HG02588 (cell line): ENCODE data around the gene KLRB1.
"Not testable (repeated sequence)": the region's sequence is repeated elsewhere in the genome, so short reads cannot be mapped to it uniquely, and the experiment has no call there.

ENCODE experiments used
- ATAC-seq: cut with Tn5 transposase; IDR thresholded peaks from one replicate; pipeline ENCODE4 v1.9.1; 2021; ENCODE audit warnings: mild to moderate bottlenecking, moderate library complexity; ENCODE audit not compliant: unreplicated experiment

Gene KLRB1

GRCh38 chr12:9607716-9608115, at the start of gene KLRB1:
Gene KLRB1 (minus strand): TSS chr12:9607916. CDS start chr12:9607839, 77 bp downstream.
- ATAC-seq: no peak

- ATAC-seq: no peak
These were observed 43.6 kb upstream of the KLRB1 start for GRCh38 chr12:9651265-9651729.

- ATAC-seq: no peak
These were observed 42.4 kb upstream of the KLRB1 start for GRCh38 chr12:9650151-9650576.

- ATAC-seq: no peak
These were observed 41.8 kb upstream of the KLRB1 start for GRCh38 chr12:9649532-9649940.

GRCh38 chr12:9648701-9649531, 41.2 kb upstream of the KLRB1 start:
- ATAC-seq: no peak

- peak; percentile 65 for ATAC-seq
These were observed 40.3 kb upstream of the KLRB1 start for GRCh38 chr12:9647825-9648700.

DNA sequence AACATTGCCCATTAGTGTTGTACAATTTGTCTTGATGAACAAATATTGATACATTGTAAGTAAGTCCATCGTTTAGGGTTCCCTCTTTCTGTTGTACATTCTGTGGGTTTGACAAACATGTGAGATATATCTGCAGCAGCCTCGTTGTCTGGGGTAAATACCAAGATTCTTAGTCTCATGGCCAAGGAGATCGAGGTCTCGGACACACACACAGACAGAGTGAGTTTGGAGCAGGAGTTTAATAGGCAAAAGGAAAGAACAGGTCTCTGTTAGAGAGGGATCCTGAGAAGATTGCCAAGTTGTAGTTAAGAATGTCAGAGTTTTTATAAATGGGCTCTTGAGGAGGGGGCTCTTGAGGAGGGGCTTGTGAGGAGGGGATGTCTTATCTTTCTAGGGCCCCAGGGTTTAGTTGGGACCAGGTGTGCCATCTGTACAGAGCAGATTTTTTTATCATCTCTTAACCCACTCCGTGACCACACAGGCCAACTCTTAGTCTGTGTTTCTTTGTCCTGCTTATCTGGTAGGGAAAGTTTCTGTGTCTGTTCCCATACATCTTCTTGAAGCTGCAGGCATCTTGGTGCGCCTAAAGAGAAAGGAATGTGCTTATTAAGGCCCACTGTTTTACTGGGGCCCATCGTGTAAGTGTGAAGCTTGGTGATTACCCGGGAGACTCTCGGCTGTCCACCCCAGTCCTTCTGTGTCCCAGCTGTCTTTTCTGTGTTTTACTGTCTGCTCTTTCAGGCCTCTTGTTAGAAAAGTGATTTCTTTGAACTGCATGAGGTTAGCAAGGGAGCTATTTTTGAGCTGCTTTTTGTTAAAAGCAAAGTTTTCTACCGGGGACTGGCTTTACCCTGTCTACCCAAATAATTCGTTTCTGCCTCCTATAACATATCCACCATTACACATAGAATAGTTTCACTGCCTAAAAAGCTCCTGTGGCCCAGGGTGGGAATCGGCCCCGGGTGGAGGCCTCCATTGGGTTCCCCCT, 39.4 kb upstream of the KLRB1 start:
- ATAC-seq: peak; percentile 2

GRCh38 chr12:9644985-9645551, 37.4 kb upstream of the KLRB1 start:
- ATAC-seq: not testable (repeated sequence)

DNA sequence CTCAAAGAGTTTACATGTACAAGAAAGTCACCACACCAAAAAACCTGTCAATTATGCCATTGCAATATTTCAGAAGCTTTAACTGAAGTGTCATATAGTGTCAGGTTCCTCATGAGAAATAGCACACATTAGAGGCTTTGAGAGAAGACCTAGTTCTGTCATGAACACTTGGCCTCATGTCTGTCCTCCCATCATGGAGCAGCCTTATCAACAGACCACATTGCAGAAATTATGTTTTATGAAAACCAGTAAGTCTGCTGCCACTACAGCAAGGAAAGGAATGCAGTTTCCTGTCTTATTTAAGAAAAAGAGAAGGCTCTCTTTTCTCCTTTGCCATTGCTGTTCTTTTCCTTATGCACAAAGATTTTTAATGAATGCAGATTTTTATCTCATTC, 35.5 kb upstream of the KLRB1 start:
- ATAC-seq: no peak

- ATAC-seq: no peak
These were observed 35.0 kb upstream of the KLRB1 start for GRCh38 chr12:9642606-9643265.

DNA sequence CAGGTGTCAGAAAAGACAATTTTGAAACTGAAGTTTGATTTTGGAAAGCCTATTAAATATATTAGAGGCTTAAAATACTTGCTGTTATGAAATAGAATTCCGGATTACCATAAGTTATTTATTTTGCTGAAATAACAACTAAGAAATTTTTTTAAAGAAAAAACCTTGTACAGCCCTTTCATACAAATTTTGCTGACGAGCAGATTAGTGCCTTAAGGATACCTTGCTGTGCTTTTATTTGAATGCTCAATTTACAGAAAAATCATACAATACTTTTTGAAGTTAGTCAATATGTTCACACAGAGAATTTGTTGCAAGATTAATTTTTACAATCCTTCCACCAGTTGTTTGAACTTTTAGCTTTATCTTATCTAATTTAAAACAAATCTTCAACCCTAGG, 32.3 kb upstream of the KLRB1 start:
- ATAC-seq: no peak

DNA sequence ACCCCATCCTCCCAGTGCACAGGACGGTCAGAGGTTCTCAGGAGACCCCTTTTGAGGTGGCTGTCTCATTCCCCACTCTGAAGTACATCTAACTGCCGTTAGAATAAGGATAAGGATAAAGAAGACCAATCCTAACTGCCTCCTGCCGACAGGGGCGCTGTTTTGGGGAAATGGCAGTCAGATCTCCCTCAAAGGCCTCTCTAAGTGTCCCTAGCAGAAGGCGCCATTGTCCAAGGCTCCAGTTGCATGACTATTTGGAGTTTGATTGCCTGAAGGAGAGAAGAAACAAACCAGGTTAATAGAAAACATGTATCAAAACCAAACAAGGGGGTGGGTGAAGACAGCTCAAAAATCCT, 29.1 kb upstream of the KLRB1 start:
- ATAC-seq: no peak

- no peak for ATAC-seq
These were observed 28.6 kb upstream of the KLRB1 start for GRCh38 chr12:9636150-9636850.

DNA sequence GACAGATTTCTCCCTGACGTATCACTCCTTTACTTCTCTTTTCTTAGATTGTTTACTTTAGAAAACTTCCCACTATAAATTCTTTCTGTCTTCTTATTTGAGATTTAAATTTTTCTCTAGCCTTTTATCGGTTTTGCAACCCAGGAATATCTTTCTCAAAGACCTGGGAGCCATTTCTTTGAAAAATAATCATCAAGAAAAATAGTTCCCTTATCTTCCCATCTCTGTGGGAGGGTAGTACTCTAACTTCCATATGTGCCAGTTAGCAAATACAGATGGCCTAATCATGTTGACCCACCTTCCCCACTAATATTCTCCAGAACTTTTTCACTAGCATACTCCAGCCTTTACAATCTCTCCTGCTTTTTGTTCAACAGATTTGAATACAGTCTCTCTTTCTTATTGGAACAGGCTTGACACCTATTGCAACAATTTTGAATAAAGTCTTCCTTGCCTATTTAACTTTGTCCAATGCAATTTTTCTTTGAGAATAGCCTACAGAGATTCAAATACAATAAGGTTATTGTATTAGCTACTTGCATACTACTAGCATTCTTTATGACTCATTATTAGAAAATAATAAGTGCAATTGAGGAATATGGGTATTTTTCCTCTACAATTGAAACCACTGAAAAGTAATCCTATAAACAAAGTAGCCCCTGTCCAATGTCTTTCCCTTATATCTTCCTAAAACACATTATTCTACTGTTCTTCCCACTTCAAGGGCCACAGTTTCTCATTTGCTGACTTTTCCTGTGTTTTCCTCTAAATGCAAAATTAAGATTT, 27.4 kb upstream of the KLRB1 start:
- ATAC-seq: no peak

GRCh38 chr12:9634177-9634803, 26.6 kb upstream of the KLRB1 start:
- ATAC-seq: no peak

GRCh38 chr12:9632766-9633165, 25.1 kb upstream of the KLRB1 start:
- no peak for ATAC-seq

GRCh38 chr12:9626821-9627220, 19.1 kb upstream of the KLRB1 start:
- no peak for ATAC-seq

GRCh38 chr12:9626291-9626690, 18.6 kb upstream of the KLRB1 start:
- no peak for ATAC-seq
